Left lung (tissue), 10 donors: ENCODE measurements around the gene DOCK10. TPM values are rescaled to one million over a fixed set of nuclear protein-coding genes. Genes with fewer than 3 reads are reported as not detected.
"Not testable (repeated sequence)": the region's sequence is repeated elsewhere in the genome, so short reads cannot be mapped to it uniquely, and the experiment has no call there.

Experiments
- ATAC-seq: fragments of 200-7000 bp; cut with Tn5 transposase; one replicate; pipeline ENCODE4 v1.9.1; 2020; ENCODE audit warnings: moderate library complexity
- DNase-seq, 4 donors: peaks; one replicate each; pipeline ENCODE4 v3.0.0-alpha.2; 2013 to 2020
- H3K27ac ChIP-seq, 2 donors: fragments of 200-600 bp; sonication (generic) in 1 of 2; one replicate each; pipeline versions ENCODE4 v1.5.0 to v1.8.0; 2020 to 2021
- H3K27me3 ChIP-seq, 2 donors: fragments of 200-600 bp; sonication (generic) in 1 of 2; one replicate each; pipeline versions ENCODE4 v1.5.0 to v1.8.0; 2020 to 2021
- H3K36me3 ChIP-seq, 2 donors: fragments of 200-600 bp; sonication (generic) in 1 of 2; one replicate each; pipeline versions ENCODE4 v1.5.0 to v1.8.0; 2020 to 2021
- H3K4me1 ChIP-seq, 2 donors: fragments of 200-600 bp; one replicate each; pipeline ENCODE4 v1.8.0; 2021
- H3K4me3 ChIP-seq, 2 donors: fragments of 200-600 bp; sonication (generic) in 1 of 2; one replicate each; pipeline versions ENCODE4 v1.5.0 to v1.8.0; 2020 to 2021; ENCODE audit warnings: mild to moderate bottlenecking in 1 of 2
- H3K9me3 ChIP-seq, 2 donors: fragments of 200-600 bp; sonication (generic) in 1 of 2; one replicate each; pipeline versions ENCODE4 v1.5.0 to v1.8.0; 2020 to 2021
- intact Hi-C, 2 donors: fragments of 100-400 bp; cut with DNase I; formaldehyde crosslinking; loops; one replicate each; pipeline versions ENCODE4 v1.11.2 to v1.14.2; 2022
- polyA plus RNA-seq, 6 donors: library from polyadenylated mRNA; unstranded; fragments of 120-200 nt; gene quantifications; one replicate each; pipeline ENCODE4 v1.2.1, GENCODE V29; 2013; ENCODE audit not compliant: insufficient read length in 6 of 6
- total RNA-seq, 2 donors: library from RNA; stranded (reverse); fragmentation: NEBNext Ultra II Directional; extraction: Animal tissue kit (Norgen Biotek cat#: 25700); gene quantifications; one replicate each; pipeline ENCODE4 v1.2.1, GENCODE V29; 2021
- TF ChIP-seq, protein P1 (sequence below), 2 donors: fragments of 200-600 bp; sonication (generic) in 1 of 2; IDR thresholded peaks; one replicate each; pipeline versions ENCODE4 v1.5.0 to v1.8.0; 2021; ENCODE audit warnings: antibody characterized with exemption in 2 of 2
- donor health status: DM: no; HTN: yes; CAD: no.
- donor health status: DM: no; HTN: no; CAD: no.

The DOCK10 gene
- total and polyA plus RNA-seq, 8 donors = 17.8 to 55.9 (median 45.6) TPM

DNA sequence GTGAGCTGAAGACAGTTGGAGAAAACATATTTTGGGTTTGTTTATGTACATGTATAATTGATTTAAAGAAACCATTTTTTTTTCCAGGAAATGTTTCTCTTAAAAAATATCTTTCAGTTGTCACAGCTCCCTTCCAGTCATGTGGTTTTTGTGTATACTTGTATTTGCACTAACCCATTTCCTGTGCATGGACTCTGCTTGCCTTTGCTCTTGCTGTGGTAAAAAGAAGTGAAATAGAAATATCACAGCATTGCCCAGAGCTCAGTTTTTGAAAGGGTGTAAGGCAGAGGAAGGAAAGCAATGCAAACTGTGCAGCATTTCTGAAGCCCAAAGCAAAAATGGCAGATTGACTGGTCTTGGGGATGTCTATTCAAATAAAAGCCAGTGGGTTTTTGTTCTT lies 10.4 kb upstream of the DOCK10 start:
- ATAC-seq = peak; percentile 43
- H3K9me3 ChIP-seq = no peaks in the 10 kb centered on the region
- no peaks in the 10 kb centered on the region for H3K27me3 ChIP-seq
- no peaks in the 10 kb centered on the region for H3K36me3 ChIP-seq
- H3K27ac ChIP-seq = no peak overlapping the region
- no peaks in the 10 kb centered on the region for H3K4me1 ChIP-seq
- DNase-seq = no peak
- H3K4me3 ChIP-seq = no peak overlapping the region
- intact Hi-C loops = no loop called here
- TF ChIP-seq, protein P1, sequence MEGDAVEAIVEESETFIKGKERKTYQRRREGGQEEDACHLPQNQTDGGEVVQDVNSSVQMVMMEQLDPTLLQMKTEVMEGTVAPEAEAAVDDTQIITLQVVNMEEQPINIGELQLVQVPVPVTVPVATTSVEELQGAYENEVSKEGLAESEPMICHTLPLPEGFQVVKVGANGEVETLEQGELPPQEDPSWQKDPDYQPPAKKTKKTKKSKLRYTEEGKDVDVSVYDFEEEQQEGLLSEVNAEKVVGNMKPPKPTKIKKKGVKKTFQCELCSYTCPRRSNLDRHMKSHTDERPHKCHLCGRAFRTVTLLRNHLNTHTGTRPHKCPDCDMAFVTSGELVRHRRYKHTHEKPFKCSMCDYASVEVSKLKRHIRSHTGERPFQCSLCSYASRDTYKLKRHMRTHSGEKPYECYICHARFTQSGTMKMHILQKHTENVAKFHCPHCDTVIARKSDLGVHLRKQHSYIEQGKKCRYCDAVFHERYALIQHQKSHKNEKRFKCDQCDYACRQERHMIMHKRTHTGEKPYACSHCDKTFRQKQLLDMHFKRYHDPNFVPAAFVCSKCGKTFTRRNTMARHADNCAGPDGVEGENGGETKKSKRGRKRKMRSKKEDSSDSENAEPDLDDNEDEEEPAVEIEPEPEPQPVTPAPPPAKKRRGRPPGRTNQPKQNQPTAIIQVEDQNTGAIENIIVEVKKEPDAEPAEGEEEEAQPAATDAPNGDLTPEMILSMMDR (IDR thresholded peaks at IDR 0.05) = no peak

DNA sequence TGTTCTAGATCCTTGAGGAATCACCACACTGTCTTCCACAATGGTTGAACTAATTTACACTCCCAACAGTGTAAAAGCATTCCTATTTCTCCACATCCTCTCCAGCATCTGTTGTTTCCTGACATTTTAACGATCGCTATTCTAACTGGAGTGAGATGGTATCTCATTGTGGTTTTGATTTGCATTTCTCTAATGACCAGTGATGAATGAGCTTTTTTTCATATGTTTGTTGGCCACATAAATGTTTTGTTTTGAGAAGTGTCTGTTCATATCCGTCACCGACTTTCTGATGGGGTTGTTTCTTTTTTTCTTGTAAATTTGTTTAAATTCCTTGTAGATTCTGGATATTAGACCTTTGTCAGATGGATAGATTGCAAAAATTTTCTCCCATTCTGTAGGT lies 5.2 kb upstream of the DOCK10 start:
- intact Hi-C loops, H3K36me3 ChIP-seq, H3K9me3 ChIP-seq, H3K4me1 ChIP-seq, ATAC-seq, DNase-seq, H3K4me3 ChIP-seq, H3K27ac ChIP-seq: not testable (repeated sequence)
- H3K27me3 ChIP-seq = peaks cover 22 to 23% of the 10 kb centered on the region in 2 donors

DNA sequence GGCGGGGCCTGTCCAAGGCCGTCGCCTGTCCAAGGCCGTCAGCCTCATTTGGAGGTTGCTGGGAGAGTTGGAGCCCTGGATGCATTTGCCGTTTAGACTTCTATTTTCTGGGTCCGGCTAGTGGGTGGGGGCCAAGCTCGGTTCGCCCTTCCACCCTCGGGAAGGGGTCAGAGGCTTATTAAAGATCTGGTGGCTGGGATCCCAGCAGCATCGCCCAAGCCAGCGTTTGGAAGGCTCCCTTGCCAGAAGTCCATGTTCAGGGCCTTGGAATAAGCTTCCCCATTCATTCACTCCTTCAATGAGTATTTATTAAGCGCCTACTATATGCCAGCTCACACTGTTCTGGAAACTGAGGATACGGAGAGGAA lies 516 bp upstream of the DOCK10 start:
- intact Hi-C loops = no loop called here
- Histone ChIP-seq H3K4me1 (peaks cover 0 to 19% of the 10 kb centered on the region in 2 donors), H3K4me3 (peak overlapping the region; percentile 45 to 78), H3K36me3 (no peaks in the 10 kb centered on the region), H3K27ac (peak overlapping the region in 1 of 2 donors; percentile 68), H3K27me3 (peaks cover 35 to 42% of the 10 kb centered on the region in 2 donors), H3K9me3 (no peaks in the 10 kb centered on the region)
- TF ChIP-seq, protein P1 (IDR thresholded peaks at IDR 0.05) = no peak
- ATAC-seq = no peak
- no peak for DNase-seq

DNA sequence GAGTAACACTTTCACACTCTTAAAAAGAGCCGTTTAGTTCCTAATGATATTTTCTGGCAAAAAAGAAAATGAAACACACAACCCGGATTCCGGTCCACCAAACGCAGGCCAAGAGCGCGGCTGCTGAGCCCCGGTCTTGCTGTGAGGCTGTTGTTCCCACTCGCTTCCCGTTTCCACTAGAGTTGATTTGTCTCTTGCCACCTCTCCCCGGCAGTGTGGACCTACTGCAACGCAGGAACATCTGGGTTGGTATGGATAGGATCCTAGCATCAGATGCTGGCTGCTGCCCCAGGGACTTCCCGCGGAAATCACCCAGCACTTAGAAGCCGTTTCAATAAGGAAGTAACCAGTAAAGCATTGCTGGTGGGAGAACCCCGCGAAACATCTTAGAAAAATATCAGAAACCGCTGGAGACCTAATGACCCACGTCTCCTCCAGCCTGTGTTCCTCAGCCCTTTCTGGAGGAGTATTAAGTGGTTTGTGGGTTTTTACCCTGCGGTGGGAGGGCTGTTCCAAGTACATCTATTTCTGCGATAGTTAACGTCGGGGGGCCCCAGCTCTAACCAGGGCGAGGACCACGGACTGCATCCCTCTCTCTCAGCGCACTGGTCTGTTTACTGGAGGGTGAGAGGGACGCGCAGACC lies 939 bp downstream of the DOCK10 start:
- DNase-seq = peak; percentile 51 to 80 (median 53)
- H3K27ac ChIP-seq = peak overlapping the region; percentile 26 to 68

DNA sequence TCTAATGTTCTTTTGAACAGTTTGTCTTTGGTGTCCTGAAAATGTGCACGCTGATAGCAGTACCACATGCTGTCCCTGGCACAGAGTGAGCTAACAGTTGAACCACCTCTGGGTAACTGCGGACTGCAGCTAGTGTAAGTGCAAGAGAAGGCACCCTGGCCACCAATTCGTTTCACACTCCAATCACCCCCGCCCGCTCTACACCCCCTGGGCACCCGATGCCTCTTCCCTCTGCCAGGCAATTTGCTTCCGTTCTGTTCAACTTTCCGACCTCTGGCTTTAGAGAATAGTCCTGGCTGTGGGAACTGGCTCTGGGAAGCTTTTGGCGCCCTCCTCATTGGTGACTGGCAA lies 1.4 kb downstream of the DOCK10 start:
- peak; percentile 18 for ATAC-seq
- intact Hi-C loops = no loop called here
- Histone ChIP-seq H3K4me1 (peaks cover 0 to 29% of the 10 kb centered on the region in 2 donors), H3K27me3 (peaks cover 29 to 42% of the 10 kb centered on the region in 2 donors), H3K36me3 (no peaks in the 10 kb centered on the region), H3K4me3 (peak overlapping the region; percentile 45 to 78), H3K9me3 (no peaks in the 10 kb centered on the region), H3K27ac (peak overlapping the region; percentile 26 to 68)
- TF ChIP-seq, protein P1 (IDR thresholded peaks at IDR 0.05) = no peak
- no peak for DNase-seq

More for the DNA sequence above, 939 bp downstream of the DOCK10 start:
- intact Hi-C loops = no loop called here
- peaks cover 0 to 29% of the 10 kb centered on the region in 2 donors for H3K4me1 ChIP-seq
- TF ChIP-seq, protein P1 (IDR thresholded peaks at IDR 0.05) = no peak
- no peaks in the 10 kb centered on the region for H3K36me3 ChIP-seq
- peak overlapping the region; percentile 45 to 78 for H3K4me3 ChIP-seq
- H3K27me3 ChIP-seq = peaks cover 29 to 42% of the 10 kb centered on the region in 2 donors
- ATAC-seq = peak; percentile 70
- H3K9me3 ChIP-seq = no peaks in the 10 kb centered on the region

DNA sequence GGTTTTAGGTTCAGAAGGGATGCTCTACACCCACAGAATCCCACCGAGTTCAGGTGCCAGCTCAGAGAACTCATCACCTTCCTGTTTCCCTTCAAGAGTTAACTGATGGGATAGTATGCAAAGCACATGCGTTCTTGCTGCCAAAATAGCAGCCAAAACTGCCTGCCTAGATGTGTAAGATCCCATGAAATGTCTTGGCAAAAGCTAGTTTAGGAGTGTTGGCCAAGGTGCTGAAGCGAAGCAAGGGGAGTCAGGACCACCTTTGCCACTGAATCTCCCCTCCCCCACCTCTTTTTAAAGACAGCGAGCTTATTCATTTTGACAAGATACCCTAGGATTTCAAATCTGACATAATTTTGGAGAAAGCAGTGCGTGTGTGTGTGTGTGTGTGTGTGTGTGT lies 2.1 kb downstream of the DOCK10 start:
- DNase-seq = no peak
- Histone ChIP-seq H3K36me3 (no peaks in the 10 kb centered on the region), H3K4me1 (peaks cover 0 to 29% of the 10 kb centered on the region in 2 donors), H3K27ac (no peak overlapping the region), H3K4me3 (no peak overlapping the region), H3K27me3 (peaks cover 29 to 42% of the 10 kb centered on the region in 2 donors), H3K9me3 (no peaks in the 10 kb centered on the region)
- intact Hi-C loops = no loop called here
- TF ChIP-seq, protein P1 (IDR thresholded peaks at IDR 0.05) = no peak
- ATAC-seq = no peak
